Effector memory CD8-positive, alpha-beta T cell (primary cell): ENCODE measurements around the gene DDRGK1.

Experiments
- ATAC-seq: fragments of 150-1000 bp; cut with Tn5 transposase; replicated peaks from 2 replicates; pipeline ENCODE4 v1.10.0; 2021; ENCODE audit warnings: mild to moderate bottlenecking, moderate library complexity
- DNase-seq, 3 experiments: peaks; one replicate each; pipeline ENCODE4 v3.0.0; 2021
- H3K27ac Mint-ChIP-seq, 2 donors: one replicate each; pipeline ENCODE4 v1.8.0; 2022; ENCODE audit warnings: mild to moderate bottlenecking in 2 of 2, mixed read lengths in 2 of 2, moderate library complexity in 2 of 2
- H3K27me3 Mint-ChIP-seq, 2 donors: one replicate each; pipeline ENCODE4 v1.8.0; 2022; ENCODE audit warnings: mixed read lengths in 2 of 2
- H3K36me3 Mint-ChIP-seq: one replicate; pipeline ENCODE4 v1.8.0; 2022; ENCODE audit warnings: mild to moderate bottlenecking, moderate library complexity, mixed read lengths; ENCODE audit not compliant: insufficient read depth
- H3K4me1 Mint-ChIP-seq, 2 donors: one replicate each; pipeline ENCODE4 v1.8.0; 2022; ENCODE audit warnings: low read depth in 2 of 2, mixed read lengths in 2 of 2
- H3K4me3 Mint-ChIP-seq, 2 donors: one replicate each; pipeline ENCODE4 v1.8.0; 2022; ENCODE audit warnings: mild to moderate bottlenecking in 2 of 2, mixed read lengths in 2 of 2, moderate library complexity in 2 of 2
- H3K9me3 Mint-ChIP-seq, 2 donors: one replicate each; pipeline ENCODE4 v1.8.0; 2022; ENCODE audit warnings: mixed read lengths in 2 of 2

DDRGK1 gene

GRCh38 chr20:3175270-3175669, 29.2 kb downstream of the DDRGK1 start:
- peak overlapping the region in 1 of 2 donors; percentile 19 for H3K27ac Mint-ChIP-seq
- DNase-seq (no peak), ATAC-seq (no peak)
- H3K36me3 Mint-ChIP-seq = peaks cover 15% of the 10 kb centered on the region
- H3K4me1 Mint-ChIP-seq = peaks cover 7% of the 10 kb centered on the region in 2 donors
- no peaks in the 10 kb centered on the region for H3K9me3 Mint-ChIP-seq
- peak overlapping the region in 1 of 2 donors; percentile 86 for H3K4me3 Mint-ChIP-seq
- peaks cover 8 to 34% of the 10 kb centered on the region in 2 donors for H3K27me3 Mint-ChIP-seq

DNA sequence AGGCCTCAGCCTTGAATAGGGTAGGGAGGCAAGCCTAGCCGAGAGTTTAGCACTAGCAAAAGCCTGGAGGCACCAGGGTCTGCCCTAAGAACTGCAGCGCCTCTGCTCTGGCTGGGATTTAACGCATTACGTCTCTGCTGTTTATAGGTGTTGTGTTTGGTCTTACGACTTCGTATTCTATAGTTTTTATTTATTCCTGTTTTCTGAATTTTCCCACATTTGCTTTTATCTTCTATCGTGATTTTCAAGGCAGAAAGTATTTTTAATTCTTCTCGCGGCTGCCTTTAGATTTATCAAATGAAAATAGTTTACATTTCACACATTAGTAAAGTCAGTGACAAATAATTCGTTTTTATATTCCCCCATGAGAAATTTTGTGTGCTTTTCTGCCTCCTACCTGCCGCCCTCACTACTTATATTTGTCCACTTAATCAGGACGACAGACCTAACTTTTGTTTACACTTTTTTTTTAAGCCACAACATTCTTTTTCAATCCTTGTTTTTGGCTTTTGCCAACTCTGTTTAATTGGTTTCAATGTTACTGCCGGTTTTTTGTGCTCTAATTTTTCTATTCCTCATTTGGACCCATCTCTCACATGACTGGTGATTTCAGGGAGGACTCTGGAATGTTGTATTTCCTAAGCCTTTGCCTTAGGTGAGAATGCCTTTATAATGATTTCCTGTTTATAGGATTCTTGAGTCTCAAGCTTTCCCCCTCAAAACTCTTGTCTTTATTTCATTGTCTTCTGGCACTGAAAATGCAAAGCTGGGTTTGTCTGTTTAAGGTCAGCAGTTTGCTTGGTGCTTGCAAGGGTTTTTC, 29.8 kb downstream of the DDRGK1 start:
- H3K27ac Mint-ChIP-seq = no peak overlapping the region
- no peak for ATAC-seq
- no peak for DNase-seq
- H3K36me3 Mint-ChIP-seq = peaks cover 15% of the 10 kb centered on the region
- H3K4me1 Mint-ChIP-seq = peaks cover 7% of the 10 kb centered on the region in 2 donors
- no peaks in the 10 kb centered on the region for H3K9me3 Mint-ChIP-seq
- H3K4me3 Mint-ChIP-seq = peak overlapping the region; percentile 86
- peaks cover 8 to 40% of the 10 kb centered on the region in 2 donors for H3K27me3 Mint-ChIP-seq

GRCh38 chr20:3173610-3174441, 30.7 kb downstream of the DDRGK1 start:
- Mint-ChIP-seq H3K4me3 (peak overlapping the region; percentile 86), H3K27ac (peak overlapping the region; percentile 67 to 89), H3K27me3 (peaks cover 14 to 48% of the 10 kb centered on the region in 2 donors), H3K9me3 (no peaks in the 10 kb centered on the region), H3K4me1 (peaks cover 7% of the 10 kb centered on the region in 2 donors), H3K36me3 (peaks cover 16% of the 10 kb centered on the region)
- DNase-seq (peak; percentile 84 to 88 (median 86)), ATAC-seq (peak; percentile 11)

DNA sequence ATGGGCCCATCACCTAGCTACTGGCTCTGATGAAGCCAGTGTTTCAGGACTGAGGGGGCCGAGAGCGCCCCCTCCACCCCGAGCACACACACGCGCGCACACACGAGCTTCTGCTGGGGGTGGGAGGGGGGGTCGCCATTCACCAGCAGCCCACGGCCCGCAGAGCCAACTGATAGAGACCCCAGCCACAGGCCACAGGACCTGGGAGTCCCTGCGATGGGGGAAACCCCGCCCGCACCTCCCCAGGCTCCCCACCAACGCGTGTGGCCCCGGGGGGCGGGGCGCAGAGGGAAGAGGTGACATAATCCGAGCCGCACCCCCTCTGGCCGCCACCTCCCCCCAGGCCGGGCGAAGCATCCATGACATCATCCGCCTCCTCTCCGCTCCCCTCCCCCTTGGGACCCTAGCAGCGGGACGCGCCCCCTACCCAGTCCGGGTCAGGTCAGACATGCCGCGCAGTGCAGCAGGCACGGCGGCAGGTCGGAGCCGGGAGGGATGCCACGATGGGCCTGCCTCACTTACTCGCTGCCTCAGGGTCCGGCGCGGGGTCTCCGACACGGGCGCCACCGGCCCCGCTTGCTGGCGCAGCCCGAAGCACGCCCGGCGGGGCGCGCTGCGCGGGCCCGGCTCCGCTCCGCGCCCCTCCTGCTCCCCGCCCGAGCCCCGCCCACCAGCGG, 31.4 kb downstream of the DDRGK1 start, which contains the start of gene LZTS3:
LZTS3 (minus strand) TSS at position 617 of the 677 bp plus-strand sequence. CDS start 6,386 bp downstream, outside the sequence.
- H3K4me1 Mint-ChIP-seq = peaks cover 7 to 11% of the 10 kb centered on the region in 2 donors
- peak within 1 kb of the TSS; percentile 86 for H3K4me3 Mint-ChIP-seq
- H3K27ac Mint-ChIP-seq = peak within 1 kb of the TSS; percentile 67 to 89
- H3K36me3 Mint-ChIP-seq = peaks cover 22% of the 10 kb centered on the region
- H3K27me3 Mint-ChIP-seq = peaks cover 20 to 56% of the 10 kb centered on the region in 2 donors
- ATAC-seq = peak; percentile 89
- H3K9me3 Mint-ChIP-seq = no peaks in the 10 kb centered on the region
- peak; percentile 86 to 91 (median 90) for DNase-seq

GRCh38 chr20:3172126-3172932, 32.2 kb downstream of the DDRGK1 start:
- H3K27ac Mint-ChIP-seq = peak overlapping the region; percentile 67 to 89
- H3K36me3 Mint-ChIP-seq = peaks cover 22% of the 10 kb centered on the region
- no peaks in the 10 kb centered on the region for H3K9me3 Mint-ChIP-seq
- ATAC-seq = no peak
- no peak for DNase-seq
- H3K4me3 Mint-ChIP-seq = peak overlapping the region; percentile 86
- H3K27me3 Mint-ChIP-seq = peaks cover 20 to 61% of the 10 kb centered on the region in 2 donors
- peaks cover 7 to 11% of the 10 kb centered on the region in 2 donors for H3K4me1 Mint-ChIP-seq

- peaks cover 7 to 11% of the 10 kb centered on the region in 2 donors for H3K4me1 Mint-ChIP-seq
- H3K4me3 Mint-ChIP-seq = peak overlapping the region; percentile 86
- H3K27ac Mint-ChIP-seq = no peak overlapping the region
- peaks cover 20 to 66% of the 10 kb centered on the region in 2 donors for H3K27me3 Mint-ChIP-seq
- no peaks in the 10 kb centered on the region for H3K9me3 Mint-ChIP-seq
- peaks cover 22% of the 10 kb centered on the region for H3K36me3 Mint-ChIP-seq
- ATAC-seq = no peak
- no peak for DNase-seq
Measured at GRCh38 chr20:3171391-3172125, 32.9 kb downstream of the DDRGK1 start.

GRCh38 chr20:3168829-3169590, 35.5 kb downstream of the DDRGK1 start:
- Mint-ChIP-seq H3K27ac (peak overlapping the region in 1 of 2 donors; percentile 65), H3K9me3 (no peaks in the 10 kb centered on the region), H3K36me3 (peaks cover 22% of the 10 kb centered on the region), H3K27me3 (peaks cover 20 to 50% of the 10 kb centered on the region in 2 donors), H3K4me1 (peaks cover 7 to 11% of the 10 kb centered on the region in 2 donors), H3K4me3 (no peak overlapping the region)
- DNase-seq (no peak), ATAC-seq (no peak)

DNA sequence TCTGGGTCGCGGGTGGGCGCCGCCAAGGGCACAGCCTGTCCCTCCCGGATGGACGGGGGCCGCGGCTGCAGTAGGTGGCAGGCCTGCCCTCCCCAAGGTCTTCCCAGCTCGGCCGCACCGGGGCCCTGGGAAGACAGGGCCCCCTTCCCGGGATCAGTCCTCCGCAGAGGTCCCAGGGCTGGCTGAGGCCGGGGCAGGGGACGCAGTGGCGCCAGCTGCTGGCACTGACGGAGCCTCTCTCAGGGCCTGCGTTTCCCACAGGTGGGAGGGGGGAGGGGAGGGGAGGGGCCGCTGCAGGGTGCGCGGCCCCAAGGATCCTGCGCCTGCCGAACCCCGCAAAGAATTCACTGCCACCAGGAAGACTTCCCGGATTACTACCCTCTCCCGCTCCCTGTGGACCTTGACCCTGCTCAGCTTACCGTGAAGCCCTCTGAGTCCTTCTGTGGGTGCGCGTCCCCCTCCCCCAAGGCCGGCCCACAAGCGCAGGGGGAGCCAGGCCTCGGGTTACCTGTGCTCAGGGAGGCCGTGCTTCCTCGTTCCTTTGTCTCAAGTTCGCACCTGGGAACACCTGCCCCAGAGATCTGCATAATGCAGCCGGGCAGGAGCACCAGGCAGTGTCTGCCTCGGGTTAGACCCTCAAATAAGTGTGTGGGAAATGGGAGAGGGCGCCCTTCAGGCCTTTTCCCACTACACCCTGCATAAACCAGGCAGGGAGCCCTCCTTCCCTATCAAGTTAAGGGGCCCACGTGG, 36.2 kb downstream of the DDRGK1 start:
- Mint-ChIP-seq H3K36me3 (peaks cover 17% of the 10 kb centered on the region), H3K27me3 (peaks cover 20 to 50% of the 10 kb centered on the region in 2 donors), H3K4me3 (no peak overlapping the region), H3K27ac (no peak overlapping the region), H3K9me3 (no peaks in the 10 kb centered on the region), H3K4me1 (peaks cover 4 to 8% of the 10 kb centered on the region in 2 donors)
- DNase-seq (no peak), ATAC-seq (no peak)

DNA sequence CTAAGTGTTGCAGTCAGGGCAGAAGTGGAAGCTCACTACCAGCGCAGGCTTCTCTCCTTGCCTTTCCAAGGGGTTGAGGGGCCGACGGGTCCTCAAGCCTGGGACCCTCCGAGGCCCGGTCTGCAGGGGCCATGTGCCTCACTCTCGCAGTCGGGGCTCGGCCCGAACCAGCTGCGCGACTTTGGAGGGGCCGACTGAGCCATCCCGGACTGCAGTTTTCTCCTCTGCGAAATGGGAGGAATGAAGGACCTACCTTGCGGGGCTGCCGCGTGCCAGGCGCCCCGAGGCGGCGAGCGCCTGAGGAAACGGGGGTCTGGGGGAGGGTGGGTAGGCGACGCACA, 36.8 kb downstream of the DDRGK1 start:
- H3K4me1 Mint-ChIP-seq = peaks cover 4 to 8% of the 10 kb centered on the region in 2 donors
- H3K9me3 Mint-ChIP-seq = no peaks in the 10 kb centered on the region
- H3K27me3 Mint-ChIP-seq = peaks cover 20 to 49% of the 10 kb centered on the region in 2 donors
- ATAC-seq (no peak), DNase-seq (no peak)
- no peak overlapping the region for H3K27ac Mint-ChIP-seq
- peaks cover 17% of the 10 kb centered on the region for H3K36me3 Mint-ChIP-seq
- no peak overlapping the region for H3K4me3 Mint-ChIP-seq

GRCh38 chr20:3166913-3167342, 37.6 kb downstream of the DDRGK1 start:
- DNase-seq (no peak), ATAC-seq (no peak)
- Mint-ChIP-seq H3K4me1 (peaks cover 0 to 4% of the 10 kb centered on the region in 2 donors), H3K27me3 (peaks cover 15 to 41% of the 10 kb centered on the region in 2 donors), H3K27ac (no peak overlapping the region), H3K4me3 (no peak overlapping the region), H3K36me3 (peaks cover 15% of the 10 kb centered on the region), H3K9me3 (no peaks in the 10 kb centered on the region)

GRCh38 chr20:3166338-3166912, 38.1 kb downstream of the DDRGK1 start:
- Mint-ChIP-seq H3K9me3 (no peaks in the 10 kb centered on the region), H3K4me3 (no peak overlapping the region), H3K27ac (no peak overlapping the region), H3K36me3 (peaks cover 11% of the 10 kb centered on the region), H3K27me3 (peaks cover 12 to 36% of the 10 kb centered on the region in 2 donors), H3K4me1 (peaks cover 0 to 4% of the 10 kb centered on the region in 2 donors)
- no peak for ATAC-seq
- DNase-seq = no peak
